ENCODE measurements around the gene ADCY4.
A peak's percentile ranks its signal among the peaks of the same experiment; 100 is the strongest.

ADCY4 gene

DNA sequence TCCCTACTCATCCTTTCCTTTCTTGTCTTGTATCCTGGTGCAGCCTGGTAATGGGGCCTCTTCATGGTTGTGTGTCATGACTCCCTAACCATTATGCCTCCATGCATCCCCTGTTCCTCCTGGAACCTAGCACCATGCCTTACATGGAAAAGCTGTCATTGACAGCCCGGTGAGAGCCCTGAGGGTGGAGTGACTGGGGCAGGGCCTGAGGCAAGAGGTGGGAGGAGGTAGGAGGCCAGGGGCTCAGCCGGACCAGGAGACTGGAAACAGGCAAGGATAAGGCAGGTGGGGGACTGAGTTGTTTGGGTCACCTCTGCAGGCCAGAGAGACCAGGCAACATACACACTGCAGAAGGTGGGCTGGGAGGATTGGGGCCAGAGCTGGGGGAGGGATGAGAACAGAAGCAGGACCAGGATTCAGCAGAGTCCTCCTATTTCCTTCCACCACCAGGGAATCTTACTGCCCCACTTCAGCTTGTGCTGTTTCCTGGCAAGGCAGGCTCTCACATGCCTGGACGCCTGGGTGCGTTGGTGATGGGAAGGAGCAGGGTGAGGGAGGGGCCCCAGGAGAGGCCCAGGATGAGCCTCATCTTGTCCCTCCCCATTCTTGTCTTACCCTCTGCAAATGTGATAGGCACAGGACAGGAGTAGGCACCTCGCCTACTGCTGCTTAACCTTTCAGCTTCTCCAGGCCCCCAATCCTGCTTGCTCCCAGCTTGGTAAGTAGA, 25.2 kb downstream of the ADCY4 start, which contains the start of gene LTB4R2:
Gene LTB4R2 (plus strand): TSS at position 603 of the 727 bp plus-strand sequence. CDS start 525 bp downstream, outside the sequence.
- Histone ChIP-seq H3K36me3 (ENCODE audit: insufficient read depth, insufficient read length, low read length) (peaks cover 79% of the 10 kb centered on the region), H3K27me3 (ENCODE audit: insufficient read depth, insufficient read length) (no peaks in the 10 kb centered on the region), H3K9me3 (ENCODE audit: insufficient read depth, low read length) (no peaks in the 10 kb centered on the region), H3K9ac (ENCODE audit: insufficient read length, low read depth) (no peak within 1 kb of the TSS), H3K4me1 (ENCODE audit: insufficient read depth, insufficient read length) (peaks cover 4% of the 10 kb centered on the region), H3K4me3 (ENCODE audit: insufficient read length, low read depth) (no peak within 1 kb of the TSS)
- no peak for TF ChIP-seq ZNF274 (IDR thresholded peaks at IDR 0.05; ENCODE audit: low read depth, low read length)
- TF ChIP-seq SUZ12 (IDR thresholded peaks at IDR 0.05; ENCODE audit: extremely low read depth, insufficient read depth, insufficient read length): no peak
- TF ChIP-seq YY1 (IDR thresholded peaks at IDR 0.05; ENCODE audit: insufficient read depth, insufficient read length): no peak
- no peak for DNase-seq (ENCODE audit: low read depth, low spot score)

DNA sequence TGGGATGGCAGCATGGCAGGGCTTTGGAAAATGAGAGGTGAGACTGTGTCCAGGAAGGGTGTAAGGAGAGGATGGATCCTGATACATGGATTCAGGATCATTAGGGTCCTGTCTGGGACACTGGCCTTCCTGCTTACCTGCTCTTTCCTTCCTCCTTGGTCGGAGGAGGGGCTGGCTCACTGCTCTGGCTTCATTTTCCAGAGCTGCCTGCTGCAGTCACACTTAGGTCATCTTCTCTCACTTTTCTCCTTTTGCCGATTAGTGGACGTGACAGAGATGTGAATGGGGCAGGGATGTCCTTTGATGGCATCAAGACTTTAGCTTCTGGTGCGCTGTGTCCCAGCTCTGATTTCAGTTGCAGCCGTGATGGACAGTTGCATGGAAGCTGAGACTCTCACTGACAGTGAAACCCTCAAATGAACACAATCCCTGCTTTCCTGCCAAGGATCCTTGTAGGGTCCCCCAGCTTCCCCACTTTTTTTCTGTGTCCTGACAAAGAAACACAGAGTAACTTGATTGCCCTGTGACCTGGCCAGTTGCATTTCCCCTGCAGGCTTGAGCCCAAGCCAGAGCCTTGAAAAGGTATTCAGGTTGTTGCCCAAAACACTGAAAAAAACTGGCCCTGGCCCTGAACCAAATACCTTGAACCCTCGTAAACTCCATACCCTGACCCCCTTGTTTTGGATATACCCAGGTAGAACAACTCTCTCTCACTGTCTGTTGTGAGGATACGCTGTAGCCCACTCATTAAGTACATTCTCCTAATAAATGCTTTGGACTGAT, 26.3 kb downstream of the ADCY4 start:
- TF ChIP-seq YY1 (IDR thresholded peaks at IDR 0.05; ENCODE audit: insufficient read depth, insufficient read length) (no peak), ZNF274 (IDR thresholded peaks at IDR 0.05; ENCODE audit: low read depth, low read length) (no peak), SUZ12 (IDR thresholded peaks at IDR 0.05; ENCODE audit: extremely low read depth, insufficient read depth, insufficient read length) (no peak)
- no peak for DNase-seq (ENCODE audit: low read depth, low spot score)
- peaks cover 4% of the 10 kb centered on the region for H3K4me1 ChIP-seq (ENCODE audit: insufficient read depth, insufficient read length)
- no peak overlapping the region for H3K9ac ChIP-seq (ENCODE audit: insufficient read length, low read depth)
- H3K9me3 ChIP-seq (ENCODE audit: insufficient read depth, low read length): no peaks in the 10 kb centered on the region
- H3K4me3 ChIP-seq (ENCODE audit: insufficient read length, low read depth): no peak overlapping the region
- H3K27me3 ChIP-seq (ENCODE audit: insufficient read depth, insufficient read length): no peaks in the 10 kb centered on the region
- H3K36me3 ChIP-seq (ENCODE audit: insufficient read depth, insufficient read length, low read length): peaks cover 91% of the 10 kb centered on the region

DNA sequence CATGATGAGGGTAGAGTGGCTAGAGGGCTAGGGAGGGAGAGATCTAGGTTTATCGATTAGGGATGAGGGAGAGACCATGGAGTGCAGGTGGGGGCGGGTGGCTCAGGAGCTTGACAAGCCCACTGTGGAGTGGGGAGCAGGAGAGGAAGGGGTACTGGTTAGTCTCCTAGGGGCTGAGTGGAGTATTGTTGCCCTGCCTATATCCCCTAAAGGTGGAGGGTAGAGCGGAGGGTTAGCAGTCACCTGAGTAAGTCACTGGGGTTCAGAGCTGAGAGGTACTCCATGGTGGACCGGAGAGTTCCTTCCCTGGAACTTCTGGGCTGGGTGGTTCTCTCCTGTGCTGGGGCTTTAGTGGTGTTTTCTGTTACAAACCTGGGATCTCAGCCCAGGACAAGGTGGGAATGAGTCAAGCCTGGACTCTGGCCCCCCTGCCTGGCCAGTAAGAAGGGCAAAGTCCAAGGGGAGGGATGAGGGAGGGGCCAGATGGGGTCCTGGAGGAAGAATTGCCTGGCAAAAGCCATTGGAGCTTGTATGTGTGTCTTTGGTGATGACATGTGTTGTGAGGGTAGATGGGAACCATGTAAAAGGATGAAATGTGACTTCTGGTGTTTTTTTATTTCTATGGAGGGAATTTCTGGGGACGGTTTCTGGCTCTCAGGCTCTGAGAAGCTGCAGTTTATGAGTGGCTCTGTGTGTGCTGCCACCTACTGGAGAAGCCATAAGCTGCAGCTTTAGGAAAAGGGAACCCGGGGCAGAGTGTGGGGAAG, 27.1 kb downstream of the ADCY4 start, which contains the start of gene CIDEB:
Gene CIDEB (minus strand): TSS at position 403 of the 767 bp plus-strand sequence. CDS start 119 bp downstream, at position 284.
- Histone ChIP-seq H3K9ac (ENCODE audit: insufficient read length, low read depth) (no peak within 1 kb of the TSS), H3K27me3 (ENCODE audit: insufficient read depth, insufficient read length) (no peaks in the 10 kb centered on the region), H3K4me3 (ENCODE audit: insufficient read length, low read depth) (no peak within 1 kb of the TSS), H3K4me1 (ENCODE audit: insufficient read depth, insufficient read length) (peaks cover 4% of the 10 kb centered on the region), H3K9me3 (ENCODE audit: insufficient read depth, low read length) (no peaks in the 10 kb centered on the region), H3K36me3 (ENCODE audit: insufficient read depth, insufficient read length, low read length) (peaks cover 93% of the 10 kb centered on the region)
- DNase-seq (ENCODE audit: low read depth, low spot score): no peak
- TF ChIP-seq SUZ12 (IDR thresholded peaks at IDR 0.05; ENCODE audit: extremely low read depth, insufficient read depth, insufficient read length) (no peak), YY1 (IDR thresholded peaks at IDR 0.05; ENCODE audit: insufficient read depth, insufficient read length) (no peak), ZNF274 (IDR thresholded peaks at IDR 0.05; ENCODE audit: low read depth, low read length) (no peak)

DNA sequence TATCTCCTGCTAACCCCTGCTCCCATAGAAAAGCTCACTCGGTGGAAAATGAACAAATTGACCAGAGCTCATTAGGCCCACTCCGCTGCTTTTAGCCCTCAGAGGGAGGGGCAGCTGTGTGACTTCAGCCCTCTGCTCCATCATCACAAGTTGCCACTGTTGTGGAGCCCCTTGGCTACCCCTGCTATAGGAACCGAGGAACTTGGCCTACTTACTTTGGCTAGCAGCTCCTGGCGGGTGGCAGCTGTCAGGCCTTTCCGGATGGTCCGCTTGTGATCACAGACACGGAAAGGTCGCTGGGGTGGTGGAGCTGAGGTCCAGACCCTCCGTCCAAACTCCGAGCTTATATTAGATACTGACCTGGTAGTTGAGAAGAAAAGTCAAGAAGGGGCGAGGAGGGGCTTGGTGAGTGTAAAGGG, 27.7 kb downstream of the ADCY4 start:
- H3K4me1 ChIP-seq (ENCODE audit: insufficient read depth, insufficient read length): peaks cover 4% of the 10 kb centered on the region
- TF ChIP-seq ZNF274 (IDR thresholded peaks at IDR 0.05; ENCODE audit: low read depth, low read length) (no peak), YY1 (IDR thresholded peaks at IDR 0.05; ENCODE audit: insufficient read depth, insufficient read length) (no peak), SUZ12 (IDR thresholded peaks at IDR 0.05; ENCODE audit: extremely low read depth, insufficient read depth, insufficient read length) (no peak)
- DNase-seq (ENCODE audit: low read depth, low spot score): no peak
- no peak overlapping the region for H3K4me3 ChIP-seq (ENCODE audit: insufficient read length, low read depth)
- H3K9ac ChIP-seq (ENCODE audit: insufficient read length, low read depth): no peak overlapping the region
- H3K9me3 ChIP-seq (ENCODE audit: insufficient read depth, low read length): no peaks in the 10 kb centered on the region
- no peaks in the 10 kb centered on the region for H3K27me3 ChIP-seq (ENCODE audit: insufficient read depth, insufficient read length)
- peaks cover 93% of the 10 kb centered on the region for H3K36me3 ChIP-seq (ENCODE audit: insufficient read depth, insufficient read length, low read length)

DNA sequence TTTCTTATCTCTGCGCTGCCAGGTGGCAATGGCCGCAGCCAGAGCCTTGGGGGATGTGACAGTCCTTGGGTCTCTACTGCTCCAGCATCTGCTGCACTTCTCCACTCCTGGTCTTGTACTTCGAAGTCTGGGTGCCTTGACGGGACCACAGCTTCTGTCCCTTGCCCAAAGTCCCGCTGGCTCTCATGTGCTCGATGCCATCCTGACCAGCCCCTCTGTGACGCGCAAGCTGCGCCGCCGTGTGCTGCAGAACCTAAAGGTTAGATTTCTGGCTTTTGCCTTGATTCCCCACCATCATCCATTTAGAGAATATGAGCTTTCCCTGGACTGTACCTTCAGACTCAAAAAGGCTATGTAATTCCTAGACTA, 30.9 kb downstream of the ADCY4 start:
- no peak for DNase-seq (ENCODE audit: low read depth, low spot score)
- Histone ChIP-seq H3K4me1 (ENCODE audit: insufficient read depth, insufficient read length) (peaks cover 4% of the 10 kb centered on the region), H3K4me3 (ENCODE audit: insufficient read length, low read depth) (no peak overlapping the region), H3K9ac (ENCODE audit: insufficient read length, low read depth) (no peak overlapping the region), H3K9me3 (ENCODE audit: insufficient read depth, low read length) (no peaks in the 10 kb centered on the region), H3K36me3 (ENCODE audit: insufficient read depth, insufficient read length, low read length) (peaks cover 79% of the 10 kb centered on the region), H3K27me3 (ENCODE audit: insufficient read depth, insufficient read length) (no peaks in the 10 kb centered on the region)
- no peak for TF ChIP-seq YY1 (IDR thresholded peaks at IDR 0.05; ENCODE audit: insufficient read depth, insufficient read length)
- no peak for TF ChIP-seq SUZ12 (IDR thresholded peaks at IDR 0.05; ENCODE audit: extremely low read depth, insufficient read depth, insufficient read length)
- no peak for TF ChIP-seq ZNF274 (IDR thresholded peaks at IDR 0.05; ENCODE audit: low read depth, low read length)

DNA sequence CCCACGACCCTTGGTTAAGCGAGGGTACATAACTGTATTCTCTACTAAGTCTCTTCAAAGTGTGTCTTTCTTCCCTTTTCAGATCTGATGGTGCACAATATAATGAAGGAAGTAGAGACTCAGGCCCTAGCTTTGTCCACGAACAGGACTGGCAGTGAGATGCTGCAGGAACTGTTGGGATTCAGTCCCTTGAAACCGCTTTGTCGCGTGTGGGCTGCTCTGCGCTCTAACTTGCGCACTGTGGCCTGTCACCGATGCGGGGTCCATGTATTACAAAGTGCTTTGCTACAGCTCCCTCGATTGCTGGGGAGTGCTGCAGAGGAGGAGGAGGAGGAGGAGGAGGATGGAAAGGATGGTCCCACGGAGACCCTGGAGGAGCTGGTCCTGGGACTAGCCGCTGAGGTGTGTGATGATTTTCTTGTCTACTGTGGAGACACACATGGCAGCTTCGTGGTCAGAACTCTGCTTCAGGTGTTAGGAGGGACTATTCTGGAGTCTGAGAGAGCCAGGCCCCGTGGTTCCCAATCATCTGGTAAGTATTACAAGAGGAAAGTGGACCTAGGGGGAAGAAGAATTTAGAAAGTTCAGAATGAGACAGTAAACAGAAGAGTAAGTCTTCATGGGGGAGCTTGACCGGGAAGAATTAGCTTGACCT, 34.4 kb downstream of the ADCY4 start:
- Histone ChIP-seq H3K9me3 (ENCODE audit: insufficient read depth, low read length) (no peaks in the 10 kb centered on the region), H3K27me3 (ENCODE audit: insufficient read depth, insufficient read length) (no peaks in the 10 kb centered on the region), H3K4me3 (ENCODE audit: insufficient read length, low read depth) (peak overlapping the region; percentile 53), H3K9ac (ENCODE audit: insufficient read length, low read depth) (peak overlapping the region; percentile 65), H3K36me3 (ENCODE audit: insufficient read depth, insufficient read length, low read length) (peaks cover 59% of the 10 kb centered on the region), H3K4me1 (ENCODE audit: insufficient read depth, insufficient read length) (peaks cover 6% of the 10 kb centered on the region)
- DNase-seq (ENCODE audit: low read depth, low spot score): no peak
- no peak for TF ChIP-seq YY1 (IDR thresholded peaks at IDR 0.05; ENCODE audit: insufficient read depth, insufficient read length)
- no peak for TF ChIP-seq ZNF274 (IDR thresholded peaks at IDR 0.05; ENCODE audit: low read depth, low read length)
- TF ChIP-seq SUZ12 (IDR thresholded peaks at IDR 0.05; ENCODE audit: extremely low read depth, insufficient read depth, insufficient read length): no peak

Data from NT2/D1 (cell line).